Stomach (tissue), 4 donors: ENCODE data around the gene TAS2R4.

Experiments
- CTCF ChIP-seq, 7 experiments: fragments of 450-650 bp in 4 of 7; fragments of 200-600 bp in 3 of 7; sonication (generic) in 3 of 7; IDR thresholded peaks; one replicate each; pipeline ENCODE4 v1.5.1; 2016 to 2019; ENCODE audit warnings: antibody characterized with exemption in 7 of 7, control low read depth in 2 of 7, mild to moderate bottlenecking in 1 of 7
- EP300 ChIP-seq: sonication (generic); formaldehyde crosslinking; IDR thresholded peaks from one replicate; pipeline ENCODE4 v1.6.1; 2017; ENCODE audit warnings: antibody characterized with exemption
- POLR2A ChIP-seq, 4 donors: fragments of 450-650 bp; IDR thresholded peaks; one replicate each; pipeline ENCODE4 v1.6.1; 2016; ENCODE audit warnings: antibody characterized with exemption in 4 of 4, control low read depth in 2 of 4, mild to moderate bottlenecking in 1 of 4, moderate library complexity in 1 of 4
- POLR2AphosphoS5 ChIP-seq, 3 donors: sonication (generic); formaldehyde crosslinking; IDR thresholded peaks; one replicate each; pipeline ENCODE4 v1.6.1; 2016; ENCODE audit warnings: antibody characterized with exemption in 3 of 3

GRCh38 chr7:141737836-141738591 lies 38.5 kb upstream of the TAS2R4 start, which contains the start of gene SSBP1:
- TF ChIP-seq CTCF (IDR thresholded peaks at IDR 0.05) (peak in 5 of 7 experiments; percentile 56 to 92 (median 60)), POLR2A (IDR thresholded peaks at IDR 0.05) (no peak), EP300 (no peak), POLR2AphosphoS5 (IDR thresholded peaks at IDR 0.05) (peak; percentile 83 to 96 (median 86))
